GM10248 (cell line): Measurements from ENCODE around the gene TTLL6.
"Not testable (repeated sequence)": the region's sequence is repeated elsewhere in the genome, so short reads cannot be mapped to it uniquely, and the experiment has no call there.

ENCODE experiments used
- CTCF ChIA-PET: fragments of 300-600 bp; sonication (Branson Sonifier 250); formaldehyde crosslinking; extraction: SDS; loops from one replicate; lab custom pipeline; 2021; ENCODE audit warnings: antibody characterized with exemption; lab: Yijun Ruan, JAX
- POLR2A ChIA-PET: fragments of 350-650 bp; sonication (Branson Sonifier 250); formaldehyde crosslinking; extraction: SDS; loops from one replicate; lab custom pipeline; 2020; ENCODE audit warnings: antibody characterized with exemption; lab: Yijun Ruan, JAX
- DNase-seq: peaks from one replicate; pipeline ENCODE4 v3.0.0; 2012; ENCODE audit errors: extremely low spot score
- TF ChIP-seq, protein P1 (sequence below): IDR thresholded peaks from 2 replicates; pipeline ENCODE4 v1.5.1; 2012; ENCODE audit warnings: mild to moderate bottlenecking, low read depth; ENCODE audit errors: extremely low read depth, missing control alignments, control extremely low read depth

TTLL6 gene

GRCh38 chr17:48809182-48809581 lies 7.8 kb downstream of the TTLL6 start:
- ChIA-PET CTCF (interaction anchor here (0.6 to 30.8 kb wide), 7 partner anchors 18 to 1059 kb away, joined by 3 to 770 read pairs (median 5); no protein-coding TSS in a partner anchor), POLR2A (no interaction called here)
- TF ChIP-seq, protein P1, sequence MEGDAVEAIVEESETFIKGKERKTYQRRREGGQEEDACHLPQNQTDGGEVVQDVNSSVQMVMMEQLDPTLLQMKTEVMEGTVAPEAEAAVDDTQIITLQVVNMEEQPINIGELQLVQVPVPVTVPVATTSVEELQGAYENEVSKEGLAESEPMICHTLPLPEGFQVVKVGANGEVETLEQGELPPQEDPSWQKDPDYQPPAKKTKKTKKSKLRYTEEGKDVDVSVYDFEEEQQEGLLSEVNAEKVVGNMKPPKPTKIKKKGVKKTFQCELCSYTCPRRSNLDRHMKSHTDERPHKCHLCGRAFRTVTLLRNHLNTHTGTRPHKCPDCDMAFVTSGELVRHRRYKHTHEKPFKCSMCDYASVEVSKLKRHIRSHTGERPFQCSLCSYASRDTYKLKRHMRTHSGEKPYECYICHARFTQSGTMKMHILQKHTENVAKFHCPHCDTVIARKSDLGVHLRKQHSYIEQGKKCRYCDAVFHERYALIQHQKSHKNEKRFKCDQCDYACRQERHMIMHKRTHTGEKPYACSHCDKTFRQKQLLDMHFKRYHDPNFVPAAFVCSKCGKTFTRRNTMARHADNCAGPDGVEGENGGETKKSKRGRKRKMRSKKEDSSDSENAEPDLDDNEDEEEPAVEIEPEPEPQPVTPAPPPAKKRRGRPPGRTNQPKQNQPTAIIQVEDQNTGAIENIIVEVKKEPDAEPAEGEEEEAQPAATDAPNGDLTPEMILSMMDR: no peak
- DNase-seq: no peak

DNA sequence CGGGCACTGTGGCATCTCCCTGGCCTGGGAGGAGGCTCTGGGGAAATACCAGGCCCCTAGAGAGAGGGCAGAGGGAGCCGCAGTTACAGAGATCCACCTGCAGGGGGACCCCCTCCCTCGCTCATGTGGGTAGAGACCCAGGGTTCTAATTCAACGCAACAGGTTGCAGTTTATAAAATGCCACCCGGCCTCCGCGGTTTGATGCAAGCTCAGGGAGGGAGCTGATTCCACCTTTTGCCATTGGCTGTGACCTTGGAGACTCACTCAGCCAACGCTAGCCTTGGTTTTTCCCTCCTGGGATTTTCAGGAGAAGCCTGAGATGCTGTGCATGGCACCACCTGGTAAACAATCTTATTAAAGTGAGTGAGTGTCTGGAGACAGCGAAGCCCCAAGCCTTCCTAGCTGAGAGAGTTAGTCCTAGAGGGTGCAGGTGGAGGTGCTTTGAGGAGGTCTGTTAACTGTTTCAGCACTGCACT lies 12.1 kb downstream of the TTLL6 start:
- peak; percentile 83 for DNase-seq
- ChIA-PET CTCF (interaction anchor here (0.7 to 30.8 kb wide), 23 partner anchors 10 to 375 kb away, joined by 3 to 770 read pairs (median 5); partner anchors contain the start of genes TTLL6 and UBE2Z), POLR2A (no interaction called here)
- TF ChIP-seq, protein P1: peak; percentile 92

DNA sequence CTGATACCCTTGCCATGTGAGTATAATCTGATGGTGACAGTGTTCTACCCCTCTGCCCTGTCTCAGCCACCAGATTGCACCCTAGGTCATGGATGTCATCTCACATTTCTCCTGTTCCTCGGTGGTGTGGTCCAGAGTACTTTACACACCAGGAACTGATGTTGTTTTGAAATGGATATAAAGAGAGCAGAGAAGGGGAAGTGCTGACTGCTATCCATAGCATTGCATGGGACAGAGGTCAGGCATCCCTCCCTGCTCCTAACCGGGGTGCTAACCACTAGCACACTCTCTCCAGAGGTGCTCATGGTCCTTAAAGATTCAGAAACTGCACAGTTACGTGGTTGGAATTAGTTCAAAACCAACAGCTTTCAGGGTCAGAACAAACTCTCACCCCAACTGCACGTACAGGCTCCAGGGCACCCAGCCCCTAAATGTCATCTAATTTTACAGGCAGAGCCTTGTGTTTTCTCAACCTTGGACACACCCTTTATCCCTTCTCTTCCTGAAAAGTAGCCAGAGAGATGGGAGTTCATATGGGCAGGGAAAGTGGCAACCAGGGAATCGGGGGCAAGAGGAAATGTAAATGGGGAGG lies 16.3 kb downstream of the TTLL6 start:
- ChIA-PET CTCF (interaction anchor here (2.2 to 30.8 kb wide), 3 partner anchors 12 to 79 kb away, joined by 17 to 770 read pairs (median 79); no protein-coding TSS in a partner anchor), POLR2A (no interaction called here)
- no peak for DNase-seq
- TF ChIP-seq, protein P1: no peak

DNA sequence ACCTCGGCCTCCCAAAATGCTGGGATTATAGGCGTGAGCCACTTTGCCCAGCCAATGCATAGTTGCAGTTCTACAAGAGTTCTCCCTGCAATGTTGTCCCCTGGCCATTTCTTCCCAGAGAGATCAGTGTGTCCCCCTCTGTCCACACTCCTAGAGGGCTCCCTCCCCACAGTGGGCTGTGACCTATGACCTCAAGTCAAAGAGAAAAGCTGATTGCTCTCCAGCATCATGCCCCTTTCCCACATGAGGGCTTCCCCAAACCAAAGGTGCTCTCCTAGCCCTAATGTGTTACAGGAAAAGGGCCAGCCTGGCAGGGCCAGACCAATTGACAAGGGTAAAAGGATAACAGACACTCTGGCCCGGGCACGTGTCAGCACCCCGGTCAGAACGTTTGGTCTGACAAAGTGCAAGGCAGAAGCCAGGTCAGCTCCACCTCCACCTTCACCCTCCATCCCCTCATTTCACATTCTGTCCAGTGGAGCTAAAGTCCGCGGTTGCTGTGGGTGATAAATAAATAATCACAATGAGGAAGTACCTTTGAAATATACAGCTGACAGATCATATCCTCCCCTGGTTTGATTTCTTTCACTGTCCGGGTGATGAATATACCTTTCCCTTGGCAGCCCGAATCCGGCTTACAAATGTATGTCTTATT lies 17.8 kb downstream of the TTLL6 start:
- POLR2A ChIA-PET: no interaction called here
- TF ChIP-seq, protein P1: no peak
- CTCF ChIA-PET: interaction anchor here (0.8 to 30.8 kb wide), 6 partner anchors 10 to 234 kb away, joined by 3 to 770 read pairs (median 10); no protein-coding TSS in a partner anchor
- DNase-seq: no peak

GRCh38 chr17:48796163-48796522 lies 20.9 kb downstream of the TTLL6 start:
- CTCF ChIA-PET: interaction anchor here (1.3 to 2.2 kb wide), 3 partner anchors 8 to 88 kb away, joined by 5 to 10 read pairs (median 6); no protein-coding TSS in a partner anchor

DNA sequence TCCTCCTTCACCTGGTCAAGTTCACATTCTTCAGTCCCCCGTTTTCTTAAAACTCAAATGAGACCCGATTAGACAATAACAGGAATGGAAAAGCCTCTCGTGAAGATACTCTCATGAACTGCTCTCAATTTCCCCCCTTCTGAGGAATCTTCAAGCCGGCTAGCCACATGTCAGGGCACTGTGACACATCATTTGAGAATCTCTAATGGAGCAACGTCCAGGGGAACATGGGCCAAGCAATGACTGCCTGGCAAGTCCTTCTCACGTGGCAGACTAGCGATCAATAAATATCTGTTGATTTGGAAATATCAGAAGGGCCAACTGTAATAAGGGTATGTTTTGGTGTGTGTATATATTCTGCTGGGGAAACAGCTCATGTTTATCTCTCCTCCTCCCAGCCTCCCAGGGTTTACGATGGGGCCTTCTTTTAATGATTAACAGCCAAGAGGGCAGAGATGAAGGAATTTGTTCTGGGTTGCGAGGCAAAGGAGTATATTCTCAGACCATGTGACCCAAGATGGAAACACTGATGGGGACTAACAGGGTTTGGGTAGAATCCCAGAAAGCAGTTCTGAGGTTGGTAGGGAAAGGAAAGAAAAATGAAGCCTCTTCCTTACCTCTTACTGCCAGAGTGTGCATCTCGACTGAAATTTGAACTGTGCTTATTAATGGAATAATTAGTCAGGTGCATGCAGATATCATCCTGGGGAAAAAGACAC lies 21.4 kb downstream of the TTLL6 start:
- TF ChIP-seq, protein P1: no peak
- ChIA-PET CTCF (interaction anchor here (1.3 to 2.2 kb wide), 3 partner anchors 9 to 89 kb away, joined by 5 to 10 read pairs (median 6); no protein-coding TSS in a partner anchor), POLR2A (no interaction called here)
- DNase-seq: no peak

More at GRCh38 chr17:48796163-48796522, 20.9 kb downstream of the TTLL6 start:
- POLR2A ChIA-PET, DNase-seq: not testable (repeated sequence)
